T-helper 2 cell (primary cell): ENCODE data around the gene ATG9B.
"Not testable (repeated sequence)": the region's sequence is repeated elsewhere in the genome, so short reads cannot be mapped to it uniquely, and the experiment has no call there.

Experiments
- DNase-seq, 5 experiments: peaks; one replicate each; pipeline versions ENCODE4 v3.0.0 to v3.0.0-alpha.2; 2012 to 2022

Gene ATG9B

DNA sequence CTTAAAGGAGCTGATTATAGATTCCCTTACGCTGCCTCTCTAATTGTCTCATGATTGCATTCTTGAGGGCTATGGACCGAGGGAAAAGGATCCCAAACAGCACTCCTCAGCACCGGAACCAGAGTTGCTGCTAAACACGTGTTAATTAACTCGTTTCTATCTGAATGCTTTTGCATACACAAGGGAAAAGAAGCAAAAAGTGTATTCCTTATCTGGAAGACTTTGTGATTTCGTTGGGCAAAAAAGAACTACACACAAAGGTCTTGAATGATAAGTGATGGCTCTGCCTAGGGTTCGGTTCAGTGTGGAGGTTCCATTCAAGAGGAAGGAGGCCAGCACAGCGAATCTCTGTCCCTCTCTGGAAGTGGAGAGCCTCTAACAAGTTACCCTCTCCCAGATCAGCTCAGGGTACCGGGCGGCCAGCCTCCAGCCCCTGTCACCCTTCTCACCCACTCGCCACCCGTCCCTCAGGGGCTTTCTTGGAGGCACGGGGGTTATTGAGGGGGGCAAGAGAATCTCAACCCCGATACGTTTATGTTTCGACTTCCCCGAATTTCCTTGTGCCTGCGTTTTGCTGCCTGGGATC, 34.6 kb upstream of the ATG9B start:
- peak in 2 of 5 experiments; percentile 16 to 23 for DNase-seq

DNA sequence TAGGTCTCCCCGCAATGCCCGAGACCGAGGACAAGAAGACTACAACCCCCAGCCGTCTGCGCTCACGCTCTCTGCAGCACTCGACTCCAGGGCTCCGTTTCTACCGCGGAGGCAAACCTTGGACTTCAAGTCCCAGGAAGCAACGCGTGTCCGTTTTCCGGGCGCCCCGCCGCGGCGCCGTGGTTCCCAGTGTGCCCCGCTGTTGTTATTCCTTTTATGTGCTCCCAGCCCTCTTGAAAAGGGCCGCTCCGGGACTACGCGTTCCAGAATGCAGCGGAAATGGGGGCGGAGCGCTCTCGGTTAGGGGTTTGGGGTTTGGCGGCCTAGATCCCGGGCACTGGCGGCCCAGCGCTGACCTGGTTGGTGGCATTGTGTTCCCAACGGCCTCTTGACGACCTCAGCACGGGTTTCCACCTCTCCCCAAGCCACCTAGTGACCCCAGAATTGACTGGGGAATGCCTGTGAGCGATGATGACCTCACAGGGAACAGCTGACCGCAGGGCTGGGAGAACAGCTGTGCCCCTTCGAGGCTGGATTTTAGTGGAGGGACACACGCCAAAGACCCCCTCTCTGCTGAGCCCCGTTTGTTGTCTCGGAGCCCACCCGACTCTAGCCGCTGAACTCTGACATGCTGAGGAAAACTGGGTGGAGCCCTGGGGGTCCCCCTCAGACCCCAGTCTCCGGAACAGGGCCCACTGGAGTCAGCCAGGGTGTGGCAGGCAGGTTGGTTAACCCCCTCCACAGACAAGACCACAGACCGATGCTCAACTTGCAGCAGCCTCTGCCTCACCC, 33.9 kb upstream of the ATG9B start:
- DNase-seq, result peak; percentile 89 to 99 (median 96)

DNA sequence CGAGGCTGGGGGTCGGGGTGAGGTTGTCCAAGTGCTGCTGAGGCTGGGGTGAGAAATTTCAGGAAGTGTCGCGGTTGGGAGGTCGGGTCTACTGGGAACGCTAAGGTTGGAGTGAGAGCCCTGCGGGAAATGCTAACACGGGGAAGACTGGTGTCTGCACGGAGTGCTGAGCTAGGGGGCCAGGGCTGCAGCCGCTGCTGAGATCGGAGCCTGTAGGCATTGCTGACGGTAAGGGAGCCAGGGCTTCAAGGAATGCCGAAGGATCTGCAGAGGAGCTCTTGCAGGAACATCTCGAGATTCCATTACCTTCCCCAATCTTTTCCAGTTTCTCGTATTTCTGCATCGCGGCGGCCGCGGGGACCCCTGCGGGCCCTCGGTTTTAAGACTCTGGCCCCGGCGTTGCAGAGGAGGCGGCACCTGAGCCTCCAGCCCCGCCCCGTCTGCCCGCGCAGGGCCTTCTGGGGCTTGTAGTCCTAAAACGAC, 33.3 kb upstream of the ATG9B start, which contains the start of gene CDK5:
CDK5 (minus strand) TSS at position 392 of the 483 bp plus-strand sequence; CDS start at position 343, 49 bp downstream.
- DNase-seq, result no peak

DNA sequence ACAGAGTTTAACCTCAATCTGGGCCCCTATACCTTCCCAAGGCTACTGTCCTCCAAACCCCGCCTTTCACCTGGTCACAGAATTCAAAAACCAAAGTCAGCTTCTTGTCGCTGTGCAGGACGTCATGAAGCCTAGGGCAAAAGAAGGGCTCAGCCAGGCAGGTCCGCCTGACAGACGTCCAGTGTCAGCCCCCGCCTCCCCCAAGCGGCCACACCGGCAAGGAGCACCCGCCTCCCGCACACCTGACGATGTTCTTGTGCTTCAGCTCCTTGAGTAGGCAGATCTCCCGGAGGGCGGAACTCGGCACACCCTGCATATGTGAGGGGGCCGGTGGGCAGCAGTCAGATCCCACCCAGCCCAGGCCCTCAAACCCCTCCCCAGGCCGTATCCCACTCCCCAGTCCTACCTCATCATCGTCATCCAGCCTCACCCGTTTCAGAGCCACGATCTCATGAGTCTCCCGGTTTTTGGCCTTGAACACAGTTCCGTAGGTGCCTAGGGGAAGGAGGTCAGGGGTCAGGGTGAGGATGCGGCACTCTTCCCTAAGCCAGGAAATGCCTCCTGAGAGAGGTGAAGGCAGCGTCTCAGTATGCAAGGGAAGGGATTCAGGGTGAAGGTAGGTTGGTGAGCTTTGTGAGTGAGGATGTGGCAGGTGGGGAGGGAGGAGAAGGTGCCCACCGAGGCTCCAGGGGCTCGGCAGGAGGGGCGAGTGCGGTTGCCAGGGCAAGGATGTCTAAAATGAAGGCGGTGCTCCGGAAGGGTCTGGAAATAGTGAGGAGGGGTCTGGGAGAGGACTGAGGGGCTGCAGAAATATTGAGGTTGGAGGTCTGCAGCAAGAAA, 32.6 kb upstream of the ATG9B start:
- no peak for DNase-seq

DNA sequence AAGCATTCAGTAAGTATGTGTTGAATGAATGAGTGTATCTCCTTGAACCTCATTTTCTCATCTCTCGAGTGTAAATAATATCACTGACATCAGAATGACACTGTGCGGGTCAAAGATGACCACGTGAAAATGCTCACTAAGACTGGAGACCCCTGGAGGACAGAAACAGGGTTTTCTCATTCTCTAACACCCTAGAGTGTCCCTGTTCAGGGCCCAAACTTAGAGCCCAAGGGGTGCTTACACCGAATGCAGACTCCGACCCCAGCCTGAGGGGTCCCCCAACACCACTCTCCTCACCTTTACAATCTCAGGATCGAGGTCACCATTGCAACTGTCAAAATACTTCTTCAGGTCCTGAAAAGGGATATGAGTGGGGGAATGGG, 32.0 kb upstream of the ATG9B start:
- DNase-seq, result no peak

DNA sequence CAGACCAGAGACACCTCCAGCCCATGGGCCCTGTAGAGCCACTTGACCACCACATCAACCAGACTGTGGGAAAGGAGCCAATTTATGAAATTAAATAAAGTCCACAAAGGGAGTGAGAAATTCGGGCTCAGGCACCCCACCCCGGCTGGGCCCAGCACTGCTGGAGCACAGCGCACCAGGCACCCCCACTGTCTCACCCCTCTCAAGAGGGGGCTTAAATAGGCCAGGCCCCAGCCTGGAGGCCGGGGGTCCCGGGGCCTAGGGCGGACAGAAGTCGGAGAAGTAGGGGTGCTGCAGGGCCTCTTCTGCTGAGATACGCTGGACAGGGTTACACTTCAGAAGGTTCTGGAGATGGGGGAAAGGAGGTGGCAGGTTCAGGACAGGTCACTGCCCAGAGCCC, 29.5 kb upstream of the ATG9B start:
- DNase-seq, result no peak

DNA sequence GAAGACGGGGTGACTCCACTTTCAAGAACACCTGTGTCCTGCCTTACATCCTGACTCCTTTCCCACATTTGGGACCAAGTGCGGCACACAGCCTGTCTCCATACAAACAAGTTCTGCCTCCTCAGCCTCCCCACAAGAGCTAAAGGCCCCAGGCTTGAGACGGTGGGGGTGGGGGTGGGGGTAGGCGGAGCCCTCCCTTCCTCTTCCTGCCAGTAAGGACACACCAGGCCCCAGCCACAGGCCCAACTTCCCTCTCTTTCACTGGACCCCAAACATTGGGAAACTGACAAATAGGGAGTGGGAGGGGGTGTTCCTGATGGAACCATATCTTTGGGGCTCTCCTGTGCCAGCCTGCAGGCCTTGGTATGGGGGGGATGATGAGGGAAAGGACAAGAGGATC, 28.8 kb upstream of the ATG9B start:
- no peak for DNase-seq

DNA sequence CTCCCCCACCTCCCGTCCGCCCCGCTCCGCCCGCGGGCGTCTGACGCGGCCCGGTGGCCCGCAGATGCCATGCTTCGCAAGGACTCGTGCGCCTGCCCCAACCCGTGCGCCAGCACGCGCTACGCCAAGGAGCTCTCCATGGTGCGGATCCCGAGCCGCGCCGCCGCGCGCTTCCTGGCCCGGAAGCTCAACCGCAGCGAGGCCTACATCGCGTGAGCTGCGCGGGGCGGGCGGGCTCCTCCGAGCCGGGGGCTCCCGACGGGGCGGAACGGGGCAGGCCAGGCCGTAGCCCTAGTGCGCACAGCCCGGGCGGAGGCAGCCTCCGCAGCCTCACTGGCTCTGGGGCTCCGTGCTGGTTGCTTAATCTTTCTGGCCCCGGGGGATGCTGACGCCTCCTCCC, 26.8 kb upstream of the ATG9B start:
- DNase-seq, result peak; percentile 20 to 80 (median 39)

DNA sequence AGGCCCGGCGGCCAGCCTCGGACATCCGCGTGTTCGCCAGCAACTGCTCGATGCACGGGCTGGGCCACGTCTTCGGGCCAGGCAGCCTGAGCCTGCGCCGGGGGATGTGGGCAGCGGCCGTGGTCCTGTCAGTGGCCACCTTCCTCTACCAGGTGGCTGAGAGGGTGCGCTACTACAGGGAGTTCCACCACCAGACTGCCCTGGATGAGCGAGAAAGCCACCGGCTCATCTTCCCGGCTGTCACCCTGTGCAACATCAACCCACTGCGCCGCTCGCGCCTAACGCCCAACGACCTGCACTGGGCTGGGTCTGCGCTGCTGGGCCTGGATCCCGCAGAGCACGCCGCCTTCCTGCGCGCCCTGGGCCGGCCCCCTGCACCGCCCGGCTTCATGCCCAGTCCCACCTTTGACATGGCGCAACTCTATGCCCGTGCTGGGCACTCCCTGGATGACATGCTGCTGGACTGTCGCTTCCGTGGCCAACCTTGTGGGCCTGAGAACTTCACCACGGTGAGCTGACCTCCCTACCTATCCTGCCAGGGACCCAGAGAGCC, 24.7 kb upstream of the ATG9B start:
- DNase-seq, result no peak

DNA sequence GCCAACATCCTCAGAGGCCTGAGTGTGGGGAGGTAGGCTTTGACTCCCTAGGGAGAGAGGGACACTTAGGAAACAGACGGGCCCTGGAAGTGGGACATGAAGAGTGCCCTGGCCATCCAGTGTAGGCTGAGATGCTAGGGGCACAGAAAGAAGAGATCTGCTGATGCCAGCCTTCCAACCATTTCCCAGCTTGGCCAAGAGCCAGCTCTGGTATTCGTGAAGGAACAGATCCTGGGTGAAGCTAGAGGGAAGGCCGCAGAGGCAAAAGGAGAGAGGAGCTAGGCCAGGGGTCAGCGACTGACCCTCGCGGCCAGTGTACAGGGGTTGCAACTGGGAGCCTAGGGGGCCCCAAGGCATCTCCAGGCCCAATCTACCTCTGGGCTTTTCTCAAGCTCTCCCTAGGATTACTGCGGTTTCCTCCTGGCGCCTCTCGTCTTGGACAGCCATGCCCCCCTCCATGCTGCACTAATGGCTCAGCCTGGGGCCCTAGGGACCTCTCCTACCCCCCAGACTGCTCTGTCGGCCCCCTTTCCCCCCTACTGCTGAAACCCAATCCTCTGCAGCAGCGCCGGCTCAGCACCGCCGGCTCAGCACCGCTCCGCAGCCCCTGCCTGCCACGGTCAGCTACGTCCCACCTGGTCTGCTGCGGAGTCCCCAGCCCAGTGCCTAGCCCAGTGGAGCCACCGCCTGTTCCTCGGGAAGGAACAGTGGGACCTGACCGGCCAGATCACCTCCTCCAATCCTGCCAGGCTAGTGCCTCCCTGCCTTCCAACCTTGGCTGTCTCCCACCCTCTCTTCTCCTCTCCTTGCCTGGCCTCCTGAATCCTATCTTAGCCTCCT, 23.9 kb upstream of the ATG9B start, which contains the start of gene ASIC3:
ASIC3 (plus strand) TSS at position 556 of the 840 bp plus-strand sequence. CDS start 355 bp downstream, outside the sequence.
- no peak for DNase-seq

DNA sequence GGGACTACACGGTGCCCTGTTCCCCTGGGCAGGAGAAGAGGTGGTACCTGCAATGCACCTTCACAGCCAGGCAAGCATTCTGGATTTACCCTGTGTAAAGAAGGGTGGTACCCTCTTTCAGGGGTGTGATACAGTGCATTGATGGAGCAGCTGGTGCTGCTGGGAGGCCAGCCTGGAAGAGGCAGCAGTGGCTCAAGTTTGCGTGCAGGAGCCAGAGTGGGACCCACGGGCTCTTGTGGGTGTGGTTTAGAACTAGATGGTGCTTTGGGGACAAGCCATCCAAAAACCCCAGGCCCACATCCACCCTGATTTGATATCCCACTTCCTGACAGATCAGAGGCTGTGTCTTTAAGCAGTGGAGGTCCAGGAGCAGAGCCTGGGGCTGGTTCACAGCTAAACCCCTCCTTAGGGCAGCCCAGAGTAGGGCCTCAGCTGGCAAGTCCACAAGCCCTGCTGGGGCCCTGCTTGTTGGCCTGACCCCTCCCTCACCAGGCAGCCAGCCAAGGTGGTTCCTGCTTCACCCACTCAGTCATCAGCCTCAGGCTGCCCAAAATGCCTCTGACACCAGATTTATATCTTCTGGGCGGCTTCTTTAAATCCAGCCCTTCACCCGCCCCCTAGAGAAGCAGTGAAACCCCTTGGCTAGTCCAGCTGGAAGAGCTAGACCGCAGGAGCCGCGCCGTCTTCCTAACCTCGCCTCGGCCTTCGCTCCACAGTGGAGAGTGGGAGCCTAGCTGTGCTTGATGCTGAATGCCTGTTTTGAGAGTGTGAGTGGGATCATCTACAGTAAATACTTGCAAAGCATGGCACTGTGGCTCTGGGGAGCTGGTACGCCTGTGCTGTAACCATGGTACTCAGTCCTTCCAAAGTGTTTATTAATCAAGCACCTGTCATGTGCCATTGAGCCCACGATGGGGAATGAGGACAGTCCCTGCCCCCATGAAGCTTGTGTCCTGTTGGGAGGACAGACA, 22.6 kb upstream of the ATG9B start:
- no peak for DNase-seq

DNA sequence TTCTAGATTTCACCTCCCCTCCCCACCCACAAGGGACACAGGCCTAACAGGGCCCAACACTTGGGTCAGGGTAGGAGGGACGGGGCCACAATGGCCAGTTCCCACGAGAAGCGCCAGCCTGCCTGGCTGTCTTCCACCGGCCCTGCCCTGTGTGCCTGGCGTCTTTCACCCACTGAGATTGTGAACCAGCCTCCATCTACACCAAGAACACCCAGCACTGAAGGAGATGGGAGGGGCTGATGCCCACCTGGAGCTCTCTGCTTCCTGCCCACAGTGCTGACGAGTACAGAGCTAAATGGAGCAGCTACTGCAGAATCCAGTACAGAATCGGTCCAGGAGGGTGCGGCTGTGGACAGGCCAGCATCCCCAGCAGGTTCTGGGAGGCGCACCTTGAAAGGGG, 21.7 kb upstream of the ATG9B start:
- no peak for DNase-seq

DNA sequence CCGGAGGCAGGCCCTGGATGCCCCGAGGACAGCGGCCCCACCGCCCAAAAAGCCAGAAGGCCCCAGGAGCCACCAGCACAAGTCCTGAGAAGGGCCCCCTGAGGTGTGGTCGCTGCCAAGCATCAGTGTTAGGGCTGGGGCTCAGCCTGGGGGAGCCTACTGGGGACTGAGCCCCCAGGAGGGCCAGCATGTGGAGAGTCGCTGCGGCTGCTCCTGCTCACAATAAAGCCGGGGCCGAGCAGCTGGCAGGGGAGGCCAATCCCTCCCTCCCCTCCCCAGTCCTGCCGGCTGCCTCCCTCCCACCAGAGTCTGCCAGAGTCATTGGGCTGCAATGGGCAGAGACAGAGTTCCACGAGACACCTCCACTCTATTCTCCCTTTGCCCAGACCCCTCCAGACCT, 21.0 kb upstream of the ATG9B start:
- no peak for DNase-seq

DNA sequence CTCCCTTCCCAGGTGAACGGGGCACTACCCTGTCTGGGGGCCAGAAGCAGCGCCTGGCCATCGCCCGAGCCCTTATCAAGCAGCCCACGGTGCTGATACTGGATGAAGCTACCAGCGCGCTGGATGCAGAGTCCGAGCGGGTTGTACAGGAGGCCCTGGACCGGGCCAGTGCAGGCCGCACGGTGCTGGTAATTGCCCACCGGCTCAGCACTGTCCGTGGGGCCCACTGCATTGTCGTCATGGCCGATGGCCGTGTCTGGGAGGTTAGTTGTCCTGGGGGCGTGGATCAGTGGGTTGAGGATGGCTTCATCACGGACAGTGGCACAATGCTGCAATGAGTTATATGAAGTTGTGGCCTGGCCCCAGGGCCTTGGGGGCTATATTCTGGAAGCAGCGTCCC, 19.7 kb upstream of the ATG9B start:
- DNase-seq, result no peak

DNA sequence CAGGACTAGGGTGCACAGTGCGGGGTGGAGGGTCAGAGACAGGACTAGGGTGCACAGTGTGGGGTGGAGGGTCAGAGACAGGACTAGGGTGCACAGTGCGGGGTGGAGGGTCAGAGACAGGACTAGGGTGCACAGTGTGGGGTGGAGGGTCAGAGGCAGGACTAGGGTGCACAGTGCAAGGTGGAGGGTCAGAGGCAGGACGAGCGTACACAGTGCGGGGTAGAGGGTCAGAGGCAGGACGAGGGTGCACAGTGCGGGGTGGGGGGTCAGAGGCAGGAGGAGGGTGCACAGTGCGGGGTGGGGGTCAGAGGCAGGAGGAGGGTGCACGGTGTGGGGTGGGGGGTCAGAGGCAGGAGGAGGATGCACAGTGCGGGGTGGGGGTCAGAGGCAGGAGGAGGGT, 19.2 kb upstream of the ATG9B start:
- not testable (repeated sequence) for DNase-seq

DNA sequence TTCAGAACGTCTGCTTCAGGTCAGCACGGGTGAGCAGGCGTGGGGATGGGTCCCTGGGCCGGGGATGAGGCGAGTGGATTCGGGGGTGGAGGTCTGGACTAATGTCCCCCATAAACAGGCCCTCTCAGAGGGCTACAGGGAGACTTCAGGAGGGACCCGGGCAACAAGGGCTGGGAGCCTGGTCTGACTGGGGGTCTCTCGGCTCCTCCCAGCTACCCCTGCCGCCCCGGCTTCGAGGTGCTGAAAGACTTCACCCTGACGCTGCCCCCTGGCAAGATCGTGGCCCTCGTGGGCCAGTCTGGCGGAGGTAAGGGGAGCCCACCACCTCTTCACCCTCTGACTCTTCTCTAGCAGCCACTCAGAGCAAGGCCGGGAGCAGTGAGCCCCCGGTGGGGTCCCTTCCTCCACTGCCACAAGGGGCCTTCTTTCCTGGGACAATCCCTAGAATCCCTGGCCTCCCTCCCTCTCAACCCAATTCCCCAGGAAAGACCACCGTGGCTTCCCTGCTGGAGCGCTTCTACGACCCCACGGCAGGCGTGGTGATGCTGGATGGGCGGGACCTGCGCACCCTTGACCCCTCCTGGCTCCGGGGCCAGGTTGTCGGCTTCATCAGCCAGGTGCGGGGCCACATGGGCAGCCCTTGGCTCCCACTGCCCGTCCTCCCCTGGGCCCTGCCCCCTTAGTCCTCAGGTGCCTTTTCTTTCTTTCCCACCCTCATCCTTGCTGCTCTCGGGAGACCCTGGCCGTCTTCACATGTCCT, 16.5 kb upstream of the ATG9B start:
- no peak for DNase-seq

DNA sequence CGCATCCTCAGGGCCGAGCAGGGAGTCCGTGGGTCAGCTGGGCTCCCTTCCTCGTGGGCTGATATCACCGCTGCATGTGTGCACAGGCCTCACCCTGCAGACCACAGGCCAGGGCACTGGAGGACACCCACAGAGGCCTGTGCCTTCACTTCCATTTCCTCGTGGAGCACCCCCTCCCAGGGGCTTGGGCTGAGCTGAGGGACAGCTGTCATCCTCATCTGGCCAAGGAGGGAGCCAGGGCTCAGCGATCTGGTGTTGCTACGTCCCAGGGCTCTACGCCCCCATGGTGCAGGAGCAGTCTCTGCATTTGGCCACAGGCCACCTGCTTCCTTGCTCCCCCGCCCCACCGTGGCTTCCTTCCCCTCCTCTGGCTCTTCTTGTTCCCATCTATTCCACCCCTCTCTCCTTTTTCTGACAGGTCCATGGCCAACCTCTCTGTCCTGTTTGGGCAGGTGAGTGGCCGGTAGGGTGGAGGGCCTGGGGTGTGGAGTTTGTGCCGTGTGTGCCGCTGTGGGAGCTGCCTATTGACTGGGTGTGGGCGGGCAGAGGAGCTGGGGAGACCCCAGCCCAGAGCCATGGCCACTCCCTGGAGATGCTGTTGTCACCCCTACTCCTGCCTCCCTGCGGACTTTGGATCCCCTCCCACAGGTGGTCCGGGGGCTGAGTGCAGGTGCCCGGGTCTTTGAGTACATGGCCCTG, 15.7 kb upstream of the ATG9B start:
- DNase-seq, result no peak

DNA sequence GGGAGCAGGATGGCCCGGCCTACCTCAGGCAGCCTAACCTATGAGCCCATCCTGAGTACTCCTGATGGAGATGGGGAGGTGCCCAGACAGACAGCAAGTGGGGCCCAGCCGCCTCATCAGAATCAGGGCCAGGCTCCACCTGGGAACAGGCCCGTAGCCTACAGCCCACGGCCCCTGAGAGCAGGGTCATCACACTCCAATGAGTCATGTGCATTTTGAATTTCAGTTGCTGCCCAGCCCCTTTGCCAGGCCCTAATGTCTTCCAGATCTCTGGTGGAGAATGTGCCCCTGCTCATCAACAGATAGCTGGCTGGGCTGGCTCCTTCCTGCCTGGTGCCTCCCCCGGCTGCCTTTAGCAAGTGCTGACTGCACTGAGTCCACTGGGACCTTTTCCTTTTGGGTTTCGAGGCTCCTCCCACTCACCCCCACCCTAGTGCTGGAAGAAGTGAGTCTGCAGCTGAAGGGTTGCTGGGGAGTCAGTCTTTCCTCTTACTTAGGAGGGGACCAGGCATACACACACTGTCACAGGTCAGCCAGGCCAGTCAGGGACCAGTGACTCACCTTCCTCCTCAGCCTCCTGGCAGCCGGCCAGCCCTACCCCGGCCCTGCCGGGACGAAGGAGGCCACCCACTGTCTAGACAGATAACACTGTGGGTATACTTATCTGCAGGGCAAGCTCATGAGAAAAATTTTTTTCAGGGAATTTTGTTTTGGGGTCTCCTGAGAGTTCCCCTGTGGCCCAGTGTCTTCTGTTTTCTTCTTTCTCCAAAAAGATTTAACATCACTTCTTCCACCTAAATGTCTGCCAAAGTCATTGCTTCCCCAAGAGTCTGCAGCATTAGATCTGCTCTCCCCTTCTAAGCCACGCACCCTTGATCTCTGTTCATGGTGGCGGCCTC, 14.9 kb upstream of the ATG9B start:
- DNase-seq, result peak in 2 of 5 experiments; percentile 30 to 58
